ENCODE measurements around the gene EYS. TPM values are rescaled to one million over a fixed set of nuclear protein-coding genes. Genes with fewer than 3 reads are reported as not detected.

EYS gene
- polyA plus RNA-seq, 6 donors from 2014 or later = 0.06 to 0.18 (median 0.07) TPM; not detected in 1

DNA sequence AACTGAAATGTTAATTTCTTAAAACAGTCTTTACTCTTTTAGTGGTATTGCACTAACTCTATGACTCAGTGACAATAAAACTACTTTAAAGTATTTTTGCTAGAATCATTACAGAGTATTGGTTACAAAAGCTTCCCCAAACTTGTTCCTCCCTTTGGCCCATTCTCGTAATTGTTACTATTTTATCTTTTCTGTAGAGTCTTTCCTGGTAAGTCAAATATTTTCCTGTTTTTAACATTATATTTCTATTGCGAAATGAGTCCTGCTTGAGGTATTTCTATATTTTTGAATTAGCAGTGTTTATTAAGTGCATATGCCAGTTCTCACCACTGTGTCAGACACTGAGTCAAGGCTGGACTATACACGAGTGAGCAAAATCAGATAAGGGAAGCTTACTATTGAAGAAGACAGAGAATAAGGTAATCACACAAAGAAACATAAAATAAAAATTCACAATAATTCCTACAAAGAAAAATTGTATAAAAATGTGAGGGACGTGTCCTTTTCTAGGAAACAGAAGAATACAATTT, 970.5 kb downstream of the EYS start:
- no peaks in the 10 kb centered on the region for H3K36me3 Mint-ChIP-seq
- no peak overlapping the region for H3K27ac Mint-ChIP-seq
- H3K4me1 Mint-ChIP-seq = no peaks in the 10 kb centered on the region
- H3K27me3 Mint-ChIP-seq = no peaks in the 10 kb centered on the region
- peaks cover 0 to 2% (median 1%) of the 10 kb centered on the region in 7 donors for H3K9me3 Mint-ChIP-seq
- no peak for ATAC-seq (ENCODE audit: low read depth in 2 of 2)
- H3K4me3 Mint-ChIP-seq = no peak overlapping the region
- no peak for DNase-seq

DNA sequence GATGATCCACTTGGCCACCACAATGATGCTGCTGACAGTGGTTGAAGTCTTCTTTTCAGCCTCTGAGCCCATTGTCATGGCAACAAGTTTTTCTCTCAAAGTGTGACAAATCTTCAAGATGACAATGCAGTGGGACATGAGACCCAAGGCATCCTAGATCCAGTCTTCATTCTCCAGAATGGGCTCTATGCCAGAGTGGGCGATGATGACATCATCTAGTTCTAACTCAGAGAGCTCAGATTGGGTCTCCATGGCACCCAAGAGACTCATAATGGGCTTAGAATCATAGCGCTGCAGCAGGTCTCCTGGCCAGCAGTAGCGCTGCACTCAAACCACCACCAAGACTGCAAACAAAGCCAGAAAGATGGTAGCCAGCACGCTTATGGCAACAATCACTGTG, 973.6 kb downstream of the EYS start:
- H3K9me3 Mint-ChIP-seq = peaks cover 2 to 8% (median 5%) of the 10 kb centered on the region in 7 donors
- H3K4me1 Mint-ChIP-seq = no peaks in the 10 kb centered on the region
- DNase-seq (no peak), ATAC-seq (ENCODE audit: low read depth in 2 of 2) (no peak)
- H3K36me3 Mint-ChIP-seq = no peaks in the 10 kb centered on the region
- no peak overlapping the region for H3K27ac Mint-ChIP-seq
- H3K27me3 Mint-ChIP-seq = no peaks in the 10 kb centered on the region
- H3K4me3 Mint-ChIP-seq = no peak overlapping the region

DNA sequence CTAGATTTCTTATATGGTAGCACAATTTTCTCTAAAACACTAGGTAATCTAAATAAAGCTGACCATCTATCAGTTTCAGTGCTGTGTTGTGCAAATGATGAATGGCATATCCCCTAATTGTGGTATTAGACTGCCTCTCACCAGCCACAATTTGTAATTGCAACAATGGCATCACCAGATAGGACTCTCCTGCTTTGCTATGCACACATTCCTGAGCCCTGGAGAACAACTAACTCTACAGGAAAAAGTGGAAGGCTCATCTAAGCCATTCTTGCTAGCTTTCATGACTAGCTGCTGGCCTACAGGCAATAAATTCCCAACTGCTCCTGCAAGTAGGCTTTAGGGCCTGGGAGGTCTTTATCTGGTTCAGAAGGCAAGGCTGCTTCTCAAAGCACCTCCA, 974.1 kb downstream of the EYS start:
- no peaks in the 10 kb centered on the region for H3K27me3 Mint-ChIP-seq
- no peak overlapping the region for H3K4me3 Mint-ChIP-seq
- H3K36me3 Mint-ChIP-seq = no peaks in the 10 kb centered on the region
- DNase-seq (no peak), ATAC-seq (ENCODE audit: low read depth in 2 of 2) (no peak)
- no peaks in the 10 kb centered on the region for H3K4me1 Mint-ChIP-seq
- peaks cover 2 to 8% (median 5%) of the 10 kb centered on the region in 7 donors for H3K9me3 Mint-ChIP-seq
- H3K27ac Mint-ChIP-seq = no peak overlapping the region

DNA sequence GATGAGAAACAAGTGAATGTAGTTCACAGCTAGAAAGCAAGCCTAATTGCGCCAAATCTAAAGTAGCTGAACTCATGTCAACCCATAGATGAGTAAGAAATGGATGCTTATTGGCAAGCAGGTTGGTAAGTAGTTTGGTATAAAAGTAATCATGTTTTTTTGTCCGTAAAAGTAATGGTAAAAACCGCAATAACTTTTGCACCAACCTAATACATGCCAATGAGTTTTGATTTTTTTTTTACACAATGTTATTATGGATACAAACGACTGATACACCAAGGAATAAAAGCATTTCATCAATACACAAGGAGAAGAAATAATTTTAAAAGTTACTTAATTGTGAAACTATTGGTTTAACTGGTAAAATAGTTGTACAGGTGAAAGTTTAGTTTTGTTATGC, 977.5 kb downstream of the EYS start:
- H3K4me3 Mint-ChIP-seq = no peak overlapping the region
- H3K36me3 Mint-ChIP-seq = no peaks in the 10 kb centered on the region
- DNase-seq = no peak
- no peak for ATAC-seq (ENCODE audit: low read depth in 2 of 2)
- no peaks in the 10 kb centered on the region for H3K4me1 Mint-ChIP-seq
- H3K9me3 Mint-ChIP-seq = peaks cover 2 to 13% (median 6%) of the 10 kb centered on the region in 7 donors
- no peaks in the 10 kb centered on the region for H3K27me3 Mint-ChIP-seq
- no peak overlapping the region for H3K27ac Mint-ChIP-seq

DNA sequence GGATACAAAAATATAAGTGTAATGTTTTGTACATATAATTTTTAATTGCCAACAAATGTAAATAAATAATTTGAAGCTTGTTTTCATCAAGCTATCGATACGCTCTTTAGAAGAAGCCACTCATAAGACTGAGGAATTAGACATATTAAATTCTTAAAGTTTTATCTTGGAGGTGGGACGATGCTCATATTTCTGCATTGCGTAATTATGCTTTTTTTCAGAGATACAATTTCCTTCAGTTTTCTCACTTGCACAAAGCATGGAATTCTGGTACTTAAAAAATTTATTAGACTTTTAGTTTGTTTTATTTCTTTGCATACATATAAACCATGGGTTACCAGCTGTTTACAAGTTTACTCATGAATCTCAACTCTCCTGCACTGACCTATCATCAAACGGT, 980.0 kb downstream of the EYS start:
- no peak overlapping the region for H3K4me3 Mint-ChIP-seq
- ATAC-seq (ENCODE audit: low read depth in 2 of 2) (no peak), DNase-seq (no peak)
- no peak overlapping the region for H3K27ac Mint-ChIP-seq
- no peaks in the 10 kb centered on the region for H3K36me3 Mint-ChIP-seq
- H3K4me1 Mint-ChIP-seq = no peaks in the 10 kb centered on the region
- no peaks in the 10 kb centered on the region for H3K27me3 Mint-ChIP-seq
- peaks cover 4 to 13% (median 6%) of the 10 kb centered on the region in 7 donors for H3K9me3 Mint-ChIP-seq

DNA sequence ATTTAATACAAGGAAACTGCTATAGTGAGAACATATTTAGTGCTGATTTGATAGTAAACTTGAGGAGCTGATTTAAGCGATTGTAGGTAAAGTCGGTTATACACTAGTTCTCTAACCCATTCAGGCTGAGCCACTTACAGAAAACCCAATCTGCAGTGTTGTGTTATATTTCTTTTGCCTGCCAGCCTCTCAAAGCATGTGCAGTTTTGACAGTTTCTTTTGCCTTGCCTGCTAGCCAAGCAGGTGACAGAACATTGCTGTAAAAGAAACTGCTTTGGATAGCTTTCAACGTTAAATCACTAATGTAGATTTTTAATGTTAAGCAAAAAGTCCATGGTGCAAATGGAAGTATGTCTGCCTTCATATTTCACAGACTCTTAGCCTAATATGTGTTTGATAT, 982.9 kb downstream of the EYS start:
- H3K4me1 Mint-ChIP-seq = no peaks in the 10 kb centered on the region
- H3K4me3 Mint-ChIP-seq = no peak overlapping the region
- no peaks in the 10 kb centered on the region for H3K27me3 Mint-ChIP-seq
- H3K36me3 Mint-ChIP-seq = no peaks in the 10 kb centered on the region
- ATAC-seq (ENCODE audit: low read depth in 2 of 2) = no peak
- peaks cover under 1 to 10% (median 5%) of the 10 kb centered on the region in 7 donors for H3K9me3 Mint-ChIP-seq
- no peak overlapping the region for H3K27ac Mint-ChIP-seq
- no peak for DNase-seq

DNA sequence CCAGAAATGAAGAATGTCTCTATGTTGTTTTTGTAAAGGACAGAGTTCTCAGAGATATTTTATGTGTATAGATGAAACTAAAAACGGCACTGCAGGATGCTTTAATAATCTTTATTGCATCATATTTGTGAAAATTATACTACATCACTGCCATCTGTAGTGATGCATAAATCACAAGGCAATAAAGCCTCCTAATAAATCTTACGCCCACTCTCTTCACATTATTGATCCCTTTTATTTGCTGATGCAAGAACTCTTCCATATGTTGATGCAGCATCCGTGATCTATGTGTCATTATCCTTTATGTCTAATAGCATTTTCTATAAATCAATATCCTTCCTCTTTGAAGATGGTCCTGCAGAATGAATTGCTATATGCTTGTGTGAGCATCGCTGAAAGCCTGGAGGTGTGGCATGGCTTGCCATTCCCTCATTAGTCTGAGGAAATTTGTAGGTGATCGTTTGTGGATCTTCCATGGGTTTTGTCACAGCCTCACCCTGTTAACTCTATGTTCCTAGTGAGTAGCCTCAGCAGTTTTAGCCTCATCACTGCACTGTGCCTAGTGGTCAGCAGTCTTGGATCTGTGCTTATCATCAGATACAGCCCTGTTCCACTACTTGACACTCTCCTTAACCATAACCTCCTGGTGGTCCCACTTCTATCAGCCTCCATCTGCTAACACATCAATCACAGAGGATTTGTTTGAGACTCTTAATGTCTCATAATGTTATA, 983.5 kb downstream of the EYS start:
- H3K36me3 Mint-ChIP-seq = no peaks in the 10 kb centered on the region
- H3K27ac Mint-ChIP-seq = no peak overlapping the region
- DNase-seq (no peak), ATAC-seq (ENCODE audit: low read depth in 2 of 2) (no peak)
- no peak overlapping the region for H3K4me3 Mint-ChIP-seq
- no peaks in the 10 kb centered on the region for H3K4me1 Mint-ChIP-seq
- no peaks in the 10 kb centered on the region for H3K27me3 Mint-ChIP-seq
- peaks cover 0 to 10% (median 4%) of the 10 kb centered on the region in 7 donors for H3K9me3 Mint-ChIP-seq

DNA sequence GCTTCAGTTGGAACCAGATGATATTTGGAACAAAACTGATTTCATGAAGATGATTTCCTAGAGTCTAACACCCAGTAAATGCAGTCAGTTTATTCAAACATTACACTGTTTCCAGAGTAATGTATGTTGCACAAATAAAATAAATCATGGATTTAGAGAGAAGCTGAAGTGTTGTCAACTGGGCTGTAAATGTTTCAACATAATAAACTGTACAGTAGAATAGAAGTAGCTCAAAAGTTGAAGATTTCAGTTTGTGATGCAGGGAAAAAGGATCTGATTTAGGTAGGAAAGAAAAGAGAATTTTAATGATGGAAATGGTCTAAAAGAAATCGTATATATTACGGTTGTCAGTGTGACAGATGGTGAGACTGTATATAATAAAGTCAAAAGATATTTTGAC, 985.2 kb downstream of the EYS start:
- no peaks in the 10 kb centered on the region for H3K36me3 Mint-ChIP-seq
- H3K4me1 Mint-ChIP-seq = no peaks in the 10 kb centered on the region
- no peaks in the 10 kb centered on the region for H3K27me3 Mint-ChIP-seq
- no peak overlapping the region for H3K4me3 Mint-ChIP-seq
- no peak overlapping the region for H3K27ac Mint-ChIP-seq
- H3K9me3 Mint-ChIP-seq = peaks cover 0 to 10% (median 6%) of the 10 kb centered on the region in 7 donors
- DNase-seq (no peak), ATAC-seq (ENCODE audit: low read depth in 2 of 2) (no peak)

DNA sequence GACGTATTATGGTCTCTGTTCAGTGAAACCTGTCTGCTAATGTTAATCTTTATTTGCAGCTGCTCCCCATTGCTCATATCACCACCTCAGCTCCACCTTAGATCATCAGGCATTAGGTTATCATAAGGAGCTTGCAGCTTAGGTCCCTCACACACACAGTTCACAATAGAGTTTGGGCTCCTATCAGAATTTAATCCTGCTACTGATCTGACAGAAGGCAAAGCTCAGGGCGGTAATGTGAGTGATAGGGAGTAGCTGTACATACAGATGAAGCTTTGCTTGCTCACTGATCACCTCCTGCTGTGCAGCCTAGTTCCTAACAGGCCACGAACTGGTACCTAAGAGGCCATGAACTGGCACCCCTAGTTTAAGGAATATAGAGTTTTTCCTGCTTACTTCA, 989.7 kb downstream of the EYS start:
- Mint-ChIP-seq H3K27me3 (no peaks in the 10 kb centered on the region), H3K4me1 (no peaks in the 10 kb centered on the region), H3K4me3 (no peak overlapping the region), H3K36me3 (no peaks in the 10 kb centered on the region), H3K27ac (no peak overlapping the region), H3K9me3 (peaks cover 0 to 11% (median 5%) of the 10 kb centered on the region in 7 donors)
- no peak for DNase-seq
- ATAC-seq (ENCODE audit: low read depth in 2 of 2) = no peak

DNA sequence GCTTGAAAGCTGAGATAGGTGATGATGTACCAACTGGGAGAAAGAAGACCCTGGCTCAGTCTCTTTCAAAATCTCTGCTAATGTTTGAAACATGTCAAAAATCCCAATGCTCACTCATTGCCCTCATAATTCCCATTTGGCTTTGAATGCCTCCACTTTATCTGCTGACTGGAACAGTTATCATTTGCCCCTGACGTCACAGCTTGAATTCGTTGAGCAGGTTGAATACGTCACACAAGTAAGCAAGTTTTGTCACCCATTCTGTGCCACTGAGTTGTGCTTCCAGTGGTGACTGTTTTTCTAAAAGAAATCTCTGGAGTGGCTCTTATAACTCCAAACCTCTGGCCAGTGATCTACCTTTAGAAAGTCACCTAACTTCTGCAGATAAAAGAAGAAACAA, 991.4 kb downstream of the EYS start:
- Mint-ChIP-seq H3K4me1 (no peaks in the 10 kb centered on the region), H3K4me3 (no peak overlapping the region), H3K9me3 (peaks cover 0 to 8% (median 3%) of the 10 kb centered on the region in 7 donors), H3K27me3 (no peaks in the 10 kb centered on the region), H3K27ac (no peak overlapping the region), H3K36me3 (no peaks in the 10 kb centered on the region)
- DNase-seq (no peak), ATAC-seq (ENCODE audit: low read depth in 2 of 2) (no peak)

DNA sequence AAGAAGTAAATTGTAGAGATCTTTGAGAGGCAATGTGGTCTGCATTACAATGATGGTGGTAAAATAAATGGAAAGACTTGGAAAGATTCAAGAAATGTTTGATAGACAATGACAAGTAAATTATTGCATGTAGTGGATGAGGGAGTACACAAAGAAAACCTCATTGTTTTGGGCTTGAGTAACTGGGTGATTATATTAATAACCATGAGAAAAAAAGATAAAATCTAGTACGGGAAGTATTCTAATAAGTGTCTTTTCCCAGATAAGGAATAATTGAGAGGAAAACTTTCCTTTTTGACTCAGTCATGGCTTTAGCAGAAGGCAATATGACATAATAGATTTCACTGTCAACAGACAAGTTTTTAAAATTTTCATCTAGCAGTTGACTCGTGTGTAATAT, 993.0 kb downstream of the EYS start:
- Mint-ChIP-seq H3K36me3 (no peaks in the 10 kb centered on the region), H3K4me1 (no peaks in the 10 kb centered on the region), H3K27me3 (no peaks in the 10 kb centered on the region), H3K4me3 (no peak overlapping the region), H3K27ac (no peak overlapping the region), H3K9me3 (peaks cover 0 to 8% (median 3%) of the 10 kb centered on the region in 7 donors)
- ATAC-seq (ENCODE audit: low read depth in 2 of 2) = no peak
- DNase-seq = no peak

DNA sequence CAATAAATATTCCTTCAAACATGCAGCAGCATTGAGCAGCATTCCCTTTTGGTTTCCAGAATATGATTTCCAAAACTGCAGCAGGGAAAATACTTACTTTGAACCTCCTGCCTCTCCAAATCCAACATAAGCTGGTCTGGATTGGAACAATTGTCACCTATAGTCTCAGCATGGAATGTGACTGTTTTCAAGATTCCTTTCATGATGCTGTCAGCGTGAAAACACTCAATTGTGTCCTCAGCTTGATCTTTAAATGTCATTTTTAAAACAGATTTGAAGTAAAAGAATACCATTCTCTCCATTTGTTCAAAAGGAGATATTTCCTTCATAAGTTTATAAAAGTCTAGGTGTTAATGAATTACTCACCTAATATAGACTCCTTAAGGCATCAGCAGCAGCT, 993.9 kb downstream of the EYS start:
- DNase-seq (no peak), ATAC-seq (ENCODE audit: low read depth in 2 of 2) (no peak)
- Mint-ChIP-seq H3K9me3 (peaks cover 0 to 8% (median 3%) of the 10 kb centered on the region in 7 donors), H3K27ac (no peak overlapping the region), H3K36me3 (no peaks in the 10 kb centered on the region), H3K4me3 (no peak overlapping the region), H3K27me3 (no peaks in the 10 kb centered on the region), H3K4me1 (no peaks in the 10 kb centered on the region)

DNA sequence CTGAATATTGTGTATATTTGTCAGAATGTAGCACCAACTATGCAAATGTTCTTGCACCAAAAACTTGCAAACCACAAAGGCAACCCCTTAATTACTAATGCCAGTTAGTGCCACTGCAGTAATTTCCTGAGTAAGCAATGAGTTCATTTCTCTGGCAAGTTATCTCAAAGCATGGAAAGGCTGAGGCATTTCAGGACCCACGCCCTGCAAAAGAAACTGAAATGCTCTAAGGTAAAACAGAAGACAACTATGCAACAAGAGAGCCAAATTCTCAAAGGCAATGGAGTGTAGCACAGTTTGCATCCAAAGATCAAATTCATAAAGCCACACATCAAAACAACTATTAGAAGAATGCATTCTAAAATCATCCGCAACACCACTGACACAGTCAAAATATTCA, 994.4 kb downstream of the EYS start:
- H3K27ac Mint-ChIP-seq = no peak overlapping the region
- ATAC-seq (ENCODE audit: low read depth in 2 of 2) = no peak
- no peaks in the 10 kb centered on the region for H3K36me3 Mint-ChIP-seq
- H3K4me1 Mint-ChIP-seq = no peaks in the 10 kb centered on the region
- DNase-seq = no peak
- H3K27me3 Mint-ChIP-seq = no peaks in the 10 kb centered on the region
- H3K9me3 Mint-ChIP-seq = peaks cover 0 to 8% (median 3%) of the 10 kb centered on the region in 7 donors
- H3K4me3 Mint-ChIP-seq = no peak overlapping the region

DNA sequence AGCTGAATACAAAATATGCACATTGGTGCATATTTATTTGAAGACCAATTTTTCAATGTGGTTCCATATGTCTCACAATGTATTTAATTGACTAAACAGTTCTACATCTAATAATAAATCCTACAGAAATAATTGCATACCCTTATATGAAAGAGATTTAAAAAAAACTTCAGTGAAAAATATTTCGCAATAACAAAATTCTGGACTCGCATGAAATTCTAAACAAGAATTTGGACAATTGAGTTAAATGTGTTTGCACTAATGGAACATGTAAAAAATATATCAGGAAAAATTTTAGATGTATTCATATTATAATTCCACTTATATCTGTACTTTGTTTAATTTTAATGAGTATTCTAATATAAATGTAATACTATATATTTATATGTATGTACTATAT, 1003.1 kb downstream of the EYS start:
- H3K36me3 Mint-ChIP-seq = no peaks in the 10 kb centered on the region

More for the DNA sequence above, 1003.1 kb downstream of the EYS start:
- Mint-ChIP-seq H3K4me1 (no peaks in the 10 kb centered on the region), H3K27ac (no peak overlapping the region), H3K9me3 (peaks cover 0 to 21% (median 4%) of the 10 kb centered on the region in 7 donors), H3K27me3 (no peaks in the 10 kb centered on the region), H3K4me3 (no peak overlapping the region)
- no peak for ATAC-seq (ENCODE audit: low read depth in 2 of 2)
- DNase-seq = no peak

Data from naive B cell (primary cell).